Activated B cell treated with CpG ODN at 0.5 μM for 24 hours (primary cell): ENCODE data around the gene SLC9B2. TPM values are rescaled to one million over a fixed set of nuclear protein-coding genes. Genes with fewer than 3 reads are reported as not detected.
A peak's percentile ranks its signal among the peaks of the same experiment; 100 is the strongest.

Experiments
- ATAC-seq: fragments of 200-7000 bp; cut with Tn5 transposase; one replicate; pipeline ENCODE4 v1.10.0; 2021; ENCODE audit warnings: low read depth, mild to moderate bottlenecking, moderate library complexity
- CTCF ChIA-PET: fragments of 350-600 bp; sonication (Branson Sonifier 250); formaldehyde crosslinking; loops from one replicate; lab custom pipeline; 2021; ENCODE audit warnings: antibody characterized with exemption; lab: Charles Lee
- POLR2A ChIA-PET: fragments of 350-600 bp; sonication (Branson Sonifier 250); formaldehyde crosslinking; loops from one replicate; lab custom pipeline; 2021; ENCODE audit warnings: antibody characterized with exemption; lab: Charles Lee
- DNase-seq: peaks from one replicate; pipeline ENCODE4 v3.0.0; 2022
- H3K27ac Mint-ChIP-seq: one replicate; pipeline ENCODE4 v1.8.0; 2020; ENCODE audit warnings: mixed read lengths
- H3K27me3 Mint-ChIP-seq: one replicate; pipeline ENCODE4 v1.8.0; 2021; ENCODE audit warnings: mixed read lengths
- H3K36me3 Mint-ChIP-seq: one replicate; pipeline ENCODE4 v1.8.0; 2021; ENCODE audit warnings: low read depth, mixed read lengths
- H3K4me1 Mint-ChIP-seq: one replicate; pipeline ENCODE4 v1.8.0; 2021; ENCODE audit warnings: mixed read lengths
- H3K4me3 Mint-ChIP-seq: one replicate; pipeline ENCODE4 v1.8.0; 2020; ENCODE audit warnings: mild to moderate bottlenecking, mixed read lengths
- H3K9me3 Mint-ChIP-seq: one replicate; pipeline ENCODE4 v1.8.0; 2020; ENCODE audit warnings: mixed read lengths
- CTCF ChIP-seq: fragments of 200-600 bp; IDR thresholded peaks from one replicate; pipeline ENCODE4 v1.8.0; 2022; ENCODE audit warnings: antibody characterized with exemption, mild to moderate bottlenecking
- intact Hi-C: fragments of 100-400 bp; cut with micrococcal nuclease; formaldehyde crosslinking; loops from one replicate; pipeline ENCODE4 v1.15.1; 2024
- total RNA-seq: library from RNA; stranded (reverse); gene quantifications from 2 replicates; pipeline ENCODE4 v1.2.3, GENCODE V29; 2022

The SLC9B2 gene
- total RNA-seq, 1 donor from 2014 or later = 33.4 TPM

GRCh38 chr4:103050736-103051436, 25.7 kb downstream of the SLC9B2 start:
- intact Hi-C loops = no loop called here
- CTCF ChIA-PET = interaction anchor here (1.4 kb wide), 1 partner anchor 41 kb away, joined by 5 read pairs; no protein-coding TSS in a partner anchor
- Mint-ChIP-seq H3K27ac (no peak overlapping the region), H3K9me3 (no peaks in the 10 kb centered on the region), H3K27me3 (no peaks in the 10 kb centered on the region), H3K4me3 (no peak overlapping the region), H3K4me1 (peaks cover 8% of the 10 kb centered on the region), H3K36me3 (peaks cover 40% of the 10 kb centered on the region)
- TF ChIP-seq CTCF = no peak
- POLR2A ChIA-PET = interaction anchor here (0.7 kb wide), 1 partner anchor 21 kb away, joined by 6 read pairs; no protein-coding TSS in a partner anchor
- DNase-seq (no peak), ATAC-seq (no peak)

GRCh38 chr4:103046416-103047290, 29.9 kb downstream of the SLC9B2 start:
- intact Hi-C loops = loop anchor here (1.0 kb wide), 2 partner anchors 45 to 53 kb away; partner anchors contain the start of gene BDH2
- TF ChIP-seq CTCF = no peak
- Mint-ChIP-seq H3K4me3 (no peak overlapping the region), H3K9me3 (no peaks in the 10 kb centered on the region), H3K36me3 (peaks cover 58% of the 10 kb centered on the region), H3K4me1 (peaks cover 10% of the 10 kb centered on the region), H3K27ac (peak overlapping the region; percentile 14), H3K27me3 (no peaks in the 10 kb centered on the region)
- ATAC-seq (peak; percentile 93), DNase-seq (no peak)
- CTCF ChIA-PET = interaction anchor here (0.8 to 1.9 kb wide), 9 partner anchors 19 to 224 kb away, joined by 3 to 19 read pairs (median 4); partner anchors contain the start of genes BDH2 and SLC9B2
- POLR2A ChIA-PET = no interaction called here

GRCh38 chr4:103044183-103044582, 32.4 kb downstream of the SLC9B2 start:
- DNase-seq (no peak), ATAC-seq (no peak)
- Mint-ChIP-seq H3K36me3 (peaks cover 48% of the 10 kb centered on the region), H3K9me3 (no peaks in the 10 kb centered on the region), H3K4me3 (no peak overlapping the region), H3K27me3 (no peaks in the 10 kb centered on the region), H3K27ac (no peak overlapping the region), H3K4me1 (peaks cover 10% of the 10 kb centered on the region)
- intact Hi-C loops = no loop called here
- CTCF ChIA-PET = interaction anchor here (0.8 to 3.0 kb wide), 3 partner anchors 48 to 56 kb away, joined by 3 to 21 read pairs (median 11); partner anchors contain the start of gene BDH2
- no peak for TF ChIP-seq CTCF
- POLR2A ChIA-PET = no interaction called here

GRCh38 chr4:103036169-103036568, 40.4 kb downstream of the SLC9B2 start:
- Mint-ChIP-seq H3K27me3 (no peaks in the 10 kb centered on the region), H3K4me1 (no peaks in the 10 kb centered on the region), H3K9me3 (no peaks in the 10 kb centered on the region), H3K27ac (no peak overlapping the region), H3K4me3 (no peak overlapping the region), H3K36me3 (peaks cover 31% of the 10 kb centered on the region)
- ChIA-PET POLR2A (no interaction called here), CTCF (no interaction called here)
- TF ChIP-seq CTCF = no peak
- no peak for ATAC-seq
- intact Hi-C loops = no loop called here
- no peak for DNase-seq

GRCh38 chr4:103032574-103032973, 44.0 kb downstream of the SLC9B2 start:
- H3K27ac Mint-ChIP-seq = no peak overlapping the region
- CTCF ChIA-PET = interaction anchor here (0.7 to 0.8 kb wide), 2 partner anchors 9 to 13 kb away, joined by 3 read pairs; no protein-coding TSS in a partner anchor
- ATAC-seq (no peak), DNase-seq (no peak)
- H3K4me1 Mint-ChIP-seq = no peaks in the 10 kb centered on the region
- peaks cover 49% of the 10 kb centered on the region for H3K36me3 Mint-ChIP-seq
- intact Hi-C loops = no loop called here
- no peak for TF ChIP-seq CTCF
- H3K9me3 Mint-ChIP-seq = no peaks in the 10 kb centered on the region
- no peak overlapping the region for H3K4me3 Mint-ChIP-seq
- POLR2A ChIA-PET = no interaction called here
- H3K27me3 Mint-ChIP-seq = no peaks in the 10 kb centered on the region
